NCI-H1105 treated with DMSO at 0.1 percent for 48 hours (cell line): Measurements from ENCODE around the gene SNX22.

Experiments used
- DNase-seq: peaks from one replicate; lab custom pipeline; 2025; lab: John Stamatoyannopoulos, UW

The SNX22 gene

GRCh38 chr15:64156652-64157331, 5.3 kb downstream of the SNX22 start:
- DNase-seq: no peak

- no peak for DNase-seq
Measured at GRCh38 chr15:64157599-64158125, 6.1 kb downstream of the SNX22 start.

- DNase-seq: no peak
Measured at GRCh38 chr15:64158363-64159134, 7.0 kb downstream of the SNX22 start.

GRCh38 chr15:64161688-64162477, 10.4 kb downstream of the SNX22 start:
- no peak for DNase-seq

GRCh38 chr15:64162478-64162868, 10.9 kb downstream of the SNX22 start:
- DNase-seq: no peak

- peak; percentile 99 for DNase-seq
Measured at GRCh38 chr15:64162869-64163658, 11.5 kb downstream of the SNX22 start, which contains the start of gene PPIB. TSS of gene PPIB (minus strand) at chr15:64163022. CDS start at chr15:64162986, 36 bp downstream.

- no peak for DNase-seq
Measured at GRCh38 chr15:64163659-64164362, 12.3 kb downstream of the SNX22 start.

- no peak for DNase-seq
Measured at GRCh38 chr15:64164436-64164835, 12.9 kb downstream of the SNX22 start.

- DNase-seq: no peak
Measured at GRCh38 chr15:64166102-64166890, 14.8 kb downstream of the SNX22 start.

GRCh38 chr15:64180235-64180824, 28.8 kb downstream of the SNX22 start:
- DNase-seq: peak; percentile 83

- no peak for DNase-seq
Measured at GRCh38 chr15:64182859-64183370, 31.4 kb downstream of the SNX22 start.

- no peak for DNase-seq
Measured at GRCh38 chr15:64185146-64185911, 33.8 kb downstream of the SNX22 start.

- DNase-seq: no peak
Measured at GRCh38 chr15:64187396-64188191, 36.1 kb downstream of the SNX22 start.

- DNase-seq: no peak
Measured at GRCh38 chr15:64191971-64192830, 40.7 kb downstream of the SNX22 start.

GRCh38 chr15:64193971-64194370, 42.4 kb downstream of the SNX22 start:
- no peak for DNase-seq

- DNase-seq: no peak
Measured at GRCh38 chr15:64197425-64197824, 45.9 kb downstream of the SNX22 start.

- no peak for DNase-seq
Measured at GRCh38 chr15:64205202-64205601, 53.7 kb downstream of the SNX22 start.
